GM21825 (cell line): ENCODE data around the gene CD93.

Experiments used
- ATAC-seq: cut with Tn5 transposase; IDR thresholded peaks from one replicate; pipeline ENCODE4 v1.9.1; 2021; ENCODE audit warnings: mild to moderate bottlenecking, moderate library complexity; ENCODE audit not compliant: unreplicated experiment

Gene CD93

GRCh38 chr20:23061734-23062561 lies 24.2 kb downstream of the CD93 start:
- no peak for ATAC-seq

GRCh38 chr20:23061262-23061661 lies 24.9 kb downstream of the CD93 start:
- no peak for ATAC-seq

- ATAC-seq, result no peak
Observed at GRCh38 chr20:23060629-23061028, 25.5 kb downstream of the CD93 start.

- ATAC-seq, result no peak
Observed at GRCh38 chr20:23059846-23060245, 26.3 kb downstream of the CD93 start.

- no peak for ATAC-seq
Observed at GRCh38 chr20:23059001-23059400, 27.1 kb downstream of the CD93 start.

GRCh38 chr20:23058240-23058639 lies 27.9 kb downstream of the CD93 start:
- ATAC-seq, result no peak

- no peak for ATAC-seq
Observed at GRCh38 chr20:23052904-23053303, 33.2 kb downstream of the CD93 start.

- ATAC-seq, result no peak
Observed at GRCh38 chr20:23050847-23051627, 35.1 kb downstream of the CD93 start.

GRCh38 chr20:23050076-23050838 lies 35.9 kb downstream of the CD93 start:
- no peak for ATAC-seq

GRCh38 chr20:23049201-23050075 lies 36.7 kb downstream of the CD93 start, which contains the start of gene THBD:
THBD (minus strand) TSS chr20:23049672; CDS start chr20:23049504, 168 bp downstream.
- ATAC-seq, result no peak

GRCh38 chr20:23048283-23049200 lies 37.6 kb downstream of the CD93 start:
- ATAC-seq, result no peak

GRCh38 chr20:23047738-23048214 lies 38.3 kb downstream of the CD93 start:
- ATAC-seq, result no peak

GRCh38 chr20:23047001-23047737 lies 39.0 kb downstream of the CD93 start:
- no peak for ATAC-seq

- ATAC-seq, result no peak
Observed at GRCh38 chr20:23046431-23046830, 39.7 kb downstream of the CD93 start.

GRCh38 chr20:23043376-23043775 lies 42.7 kb downstream of the CD93 start:
- no peak for ATAC-seq

GRCh38 chr20:23042270-23042669 lies 43.9 kb downstream of the CD93 start:
- ATAC-seq, result no peak

- no peak for ATAC-seq
Observed at GRCh38 chr20:23039885-23040508, 46.1 kb downstream of the CD93 start.
